ENCODE data around the gene RBMXL2. TPM values are rescaled to one million over a fixed set of nuclear protein-coding genes. Genes with fewer than 3 reads are reported as not detected.

Gene RBMXL2
- polyA plus RNA-seq, 1 donor (not counting 4 experiments of a cell fraction or from before 2014, with no cell fraction given) = not detected

DNA sequence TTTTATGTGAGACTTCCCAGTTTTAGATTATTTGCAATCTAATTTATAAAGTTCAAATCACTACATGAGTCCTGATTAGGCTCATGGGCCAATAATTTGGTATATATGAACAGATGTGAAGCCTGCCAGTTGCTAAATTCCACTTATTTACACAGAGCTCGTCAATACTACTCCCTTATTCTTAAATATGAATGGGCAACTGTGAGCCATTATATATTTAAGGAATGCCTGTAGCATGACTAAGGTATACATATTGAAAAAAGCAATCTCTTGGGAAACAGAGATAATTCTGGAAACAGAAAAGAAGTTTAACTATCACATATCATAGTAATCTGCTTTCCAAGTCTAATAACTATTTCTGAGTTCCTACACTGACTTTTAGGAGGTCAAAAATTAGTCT lies 27.0 kb downstream of the RBMXL2 start:
- Histone ChIP-seq H3K4me2 (ENCODE audit: control insufficient read depth, extremely low read depth, insufficient read depth, low read depth, low read length) (no peak overlapping the region), H3K79me2 (ENCODE audit: control insufficient read depth, insufficient read depth, low read length) (no peaks in the 10 kb centered on the region), H3K9me3 (ENCODE audit: control insufficient read depth, low read depth, low read length) (no peaks in the 10 kb centered on the region), H3K4me3 (ENCODE audit: control insufficient read depth in 2 of 3, extremely low read depth in 1 of 3, insufficient read depth in 2 of 3, low read depth in 1 of 3, low read length in 3 of 3) (no peak overlapping the region), H4K20me1 (ENCODE audit: control insufficient read depth, extremely low read depth, insufficient read depth, low read length) (no peaks in the 10 kb centered on the region), H3K9ac (ENCODE audit: control insufficient read depth, extremely low read depth, insufficient read depth, low read length) (no peak overlapping the region), H3K27me3 (ENCODE audit: control insufficient read depth, extremely low read depth, insufficient read depth, low read length) (no peaks in the 10 kb centered on the region), H3K9me1 (ENCODE audit: control insufficient read depth, extremely low read depth, insufficient read depth, low read length) (no peaks in the 10 kb centered on the region), H3K27ac (ENCODE audit: control insufficient read depth, insufficient read depth, low read length) (no peak overlapping the region), H3K4me1 (ENCODE audit: control insufficient read depth, extremely low read depth, insufficient read depth, low read length) (peaks cover 4% of the 10 kb centered on the region), H2AFZ (ENCODE audit: control insufficient read depth, low read length) (no peak overlapping the region), H3K36me3 (ENCODE audit: control insufficient read depth in 2 of 2, extremely low read depth in 1 of 2, insufficient read depth in 2 of 2, low read length in 2 of 2) (no peaks in the 10 kb centered on the region)
- FAIRE-seq = no peak
- TF ChIP-seq EZH2 (IDR thresholded peaks at IDR 0.05; ENCODE audit: low read length) = no peak
- TF ChIP-seq, protein P1, sequence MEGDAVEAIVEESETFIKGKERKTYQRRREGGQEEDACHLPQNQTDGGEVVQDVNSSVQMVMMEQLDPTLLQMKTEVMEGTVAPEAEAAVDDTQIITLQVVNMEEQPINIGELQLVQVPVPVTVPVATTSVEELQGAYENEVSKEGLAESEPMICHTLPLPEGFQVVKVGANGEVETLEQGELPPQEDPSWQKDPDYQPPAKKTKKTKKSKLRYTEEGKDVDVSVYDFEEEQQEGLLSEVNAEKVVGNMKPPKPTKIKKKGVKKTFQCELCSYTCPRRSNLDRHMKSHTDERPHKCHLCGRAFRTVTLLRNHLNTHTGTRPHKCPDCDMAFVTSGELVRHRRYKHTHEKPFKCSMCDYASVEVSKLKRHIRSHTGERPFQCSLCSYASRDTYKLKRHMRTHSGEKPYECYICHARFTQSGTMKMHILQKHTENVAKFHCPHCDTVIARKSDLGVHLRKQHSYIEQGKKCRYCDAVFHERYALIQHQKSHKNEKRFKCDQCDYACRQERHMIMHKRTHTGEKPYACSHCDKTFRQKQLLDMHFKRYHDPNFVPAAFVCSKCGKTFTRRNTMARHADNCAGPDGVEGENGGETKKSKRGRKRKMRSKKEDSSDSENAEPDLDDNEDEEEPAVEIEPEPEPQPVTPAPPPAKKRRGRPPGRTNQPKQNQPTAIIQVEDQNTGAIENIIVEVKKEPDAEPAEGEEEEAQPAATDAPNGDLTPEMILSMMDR (optimal IDR thresholded peaks at IDR 0.05 in 1 of 3, IDR thresholded peaks at IDR 0.05 in 1 of 3, conservative IDR thresholded peaks at IDR 0.05 in 1 of 3; ENCODE audit: extremely low read depth in 1 of 3, insufficient read depth in 2 of 3, low read length in 3 of 3) = no peak
- dilution Hi-C loops (cut with MboI; ENCODE audit: extremely low pct_ligation_motif_present, low sequenced_read_pairs) = no loop called here
- no peak for DNase-seq (ENCODE audit: low read depth, low spot score)

DNA sequence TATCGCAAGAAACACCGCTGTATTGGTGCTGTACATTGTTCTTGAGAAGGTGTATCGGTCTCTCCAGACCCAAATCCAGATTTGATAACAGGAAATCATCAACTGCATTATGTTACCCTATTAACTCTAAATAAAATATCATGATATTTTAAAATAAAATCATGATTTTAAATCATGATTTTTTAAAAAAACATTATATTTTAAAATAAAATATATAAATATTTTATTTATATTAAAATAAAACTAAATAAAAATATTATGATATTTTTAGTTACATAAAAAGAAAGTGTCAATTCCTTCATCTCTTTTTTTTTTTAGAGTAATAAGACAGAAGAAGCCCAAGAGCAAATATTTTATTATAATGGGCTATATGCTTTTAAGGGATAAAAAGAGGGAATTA lies 27.6 kb downstream of the RBMXL2 start:
- H3K9me1 ChIP-seq (ENCODE audit: control insufficient read depth, extremely low read depth, insufficient read depth, low read length) = no peaks in the 10 kb centered on the region
- no peaks in the 10 kb centered on the region for H3K9me3 ChIP-seq (ENCODE audit: control insufficient read depth, low read depth, low read length)
- H3K27ac ChIP-seq (ENCODE audit: control insufficient read depth, insufficient read depth, low read length) = no peak overlapping the region
- no peaks in the 10 kb centered on the region for H3K36me3 ChIP-seq (ENCODE audit: control insufficient read depth in 2 of 2, extremely low read depth in 1 of 2, insufficient read depth in 2 of 2, low read length in 2 of 2)
- no peaks in the 10 kb centered on the region for H3K27me3 ChIP-seq (ENCODE audit: control insufficient read depth, extremely low read depth, insufficient read depth, low read length)
- no peak overlapping the region for H3K4me2 ChIP-seq (ENCODE audit: control insufficient read depth, extremely low read depth, insufficient read depth, low read depth, low read length)
- no peaks in the 10 kb centered on the region for H4K20me1 ChIP-seq (ENCODE audit: control insufficient read depth, extremely low read depth, insufficient read depth, low read length)
- H2AFZ ChIP-seq (ENCODE audit: control insufficient read depth, low read length) = no peak overlapping the region
- FAIRE-seq (no peak), DNase-seq (ENCODE audit: low read depth, low spot score) (no peak)
- no peak overlapping the region for H3K9ac ChIP-seq (ENCODE audit: control insufficient read depth, extremely low read depth, insufficient read depth, low read length)
- peaks cover 4% of the 10 kb centered on the region for H3K4me1 ChIP-seq (ENCODE audit: control insufficient read depth, extremely low read depth, insufficient read depth, low read length)
- TF ChIP-seq, protein P1 (optimal IDR thresholded peaks at IDR 0.05 in 1 of 3, IDR thresholded peaks at IDR 0.05 in 1 of 3, conservative IDR thresholded peaks at IDR 0.05 in 1 of 3; ENCODE audit: extremely low read depth in 1 of 3, insufficient read depth in 2 of 3, low read length in 3 of 3) = no peak
- TF ChIP-seq EZH2 (IDR thresholded peaks at IDR 0.05; ENCODE audit: low read length) = no peak
- H3K4me3 ChIP-seq (ENCODE audit: control insufficient read depth in 2 of 3, extremely low read depth in 1 of 3, insufficient read depth in 2 of 3, low read depth in 1 of 3, low read length in 3 of 3) = no peak overlapping the region
- dilution Hi-C loops (cut with MboI; ENCODE audit: extremely low pct_ligation_motif_present, low sequenced_read_pairs) = no loop called here
- H3K79me2 ChIP-seq (ENCODE audit: control insufficient read depth, insufficient read depth, low read length) = no peaks in the 10 kb centered on the region
